ENCODE results near the gene MYBPC3.

DNA sequence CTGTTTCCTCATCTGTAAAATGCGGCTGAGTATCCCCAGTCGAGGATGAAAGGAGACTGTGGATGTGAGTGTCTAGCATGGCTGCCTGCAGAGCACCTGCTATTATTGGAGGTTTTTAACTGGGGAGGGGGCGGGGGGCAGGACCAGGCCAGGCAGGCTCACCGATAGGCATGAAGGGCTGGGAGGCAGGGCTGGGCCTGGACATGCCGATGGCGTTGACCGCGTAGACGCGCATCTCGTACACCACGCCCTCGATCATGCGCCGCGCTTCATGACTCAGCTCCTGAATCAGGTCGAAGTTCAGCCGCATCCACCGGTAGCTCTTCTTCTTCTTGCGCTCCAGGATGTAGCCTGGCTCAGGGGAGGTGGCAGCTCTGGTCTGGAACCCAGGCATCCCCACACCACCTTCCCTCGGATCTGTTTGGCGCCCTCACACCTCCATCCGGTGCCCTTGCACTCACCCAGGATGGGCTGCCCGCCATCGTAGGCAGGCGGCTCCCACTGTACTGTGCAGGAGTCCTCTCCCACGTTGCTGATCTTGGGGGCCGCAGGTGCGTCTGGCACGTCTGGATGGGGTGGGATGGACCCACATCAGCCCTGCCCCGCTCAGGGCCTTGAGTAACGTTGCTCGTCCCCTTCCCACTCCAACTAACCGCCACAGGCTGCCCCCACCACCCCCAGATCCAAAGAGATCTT, 15.1 kb downstream of the MYBPC3 start:
- TF ChIP-seq POLR2AphosphoS5 (IDR thresholded peaks at IDR 0.05; ENCODE audit: low read depth, low read length), result no peak
- TF ChIP-seq PAX5 (IDR thresholded peaks at IDR 0.05; ENCODE audit: insufficient read depth, low read length, severe bottlenecking), result no peak
- no peak for TF ChIP-seq POLR2A (IDR thresholded peaks at IDR 0.05; ENCODE audit: low read depth, low read length)
- TF ChIP-seq TAF1 (IDR thresholded peaks at IDR 0.05; ENCODE audit: low read depth, low read length), result no peak
- TF ChIP-seq SPI1 (IDR thresholded peaks at IDR 0.05; ENCODE audit: low read depth, low read length), result no peak
- TF ChIP-seq POU2F2 (IDR thresholded peaks at IDR 0.05; ENCODE audit: low read depth, low read length), result no peak
